ENCODE data around the gene CLIP1.

GRCh38 chr12:122275459-122275858 is 147.0 kb downstream of the CLIP1 start:
- TF ChIP-seq POLR2A (IDR thresholded peaks at IDR 0.05; ENCODE audit: low read length) (no peak), GATA1 (IDR thresholded peaks at IDR 0.05; ENCODE audit: low read depth, low read length) (no peak)
